HEK293 (cell line): ENCODE measurements around the gene HTR7.

Experiments used
- CTCF ChIA-PET: fragments of 350-600 bp; formaldehyde crosslinking; extraction: SDS; loops from one replicate; lab custom pipeline; 2021; ENCODE audit warnings: antibody characterized with exemption; lab: Yijun Ruan, JAX
- POLR2A ChIA-PET: fragments of 300-600 bp; formaldehyde crosslinking; extraction: SDS; loops from one replicate; lab custom pipeline; 2020; ENCODE audit warnings: antibody characterized with exemption, inconsistent platforms; lab: Yijun Ruan, JAX
- H3K27ac ChIP-seq: fragments of 200-500 bp; sonication (Bioruptor generic); 2 replicates; pipeline ENCODE4 v1.5.1; 2014; ENCODE audit warnings: low read depth, low read length, control low read depth, inconsistent platforms; ENCODE audit errors: extremely low read depth
- H3K36me3 ChIP-seq, 2 experiments: fragments of 200-500 bp in 1 of 2; sonication (Bioruptor generic) in 1 of 2; 1 replicate in 1 of 2; 2 replicates in 1 of 2; pipeline ENCODE4 v1.5.1; 2014 to 2017; ENCODE audit warnings: inconsistent platforms in 2 of 2, low read length in 2 of 2; ENCODE audit not compliant: control insufficient read depth in 2 of 2, insufficient read depth in 1 of 2
- H3K4me1 ChIP-seq: fragments of 200-500 bp; sonication (Bioruptor generic); 2 replicates; pipeline ENCODE4 v1.5.1; 2014; ENCODE audit warnings: mild to moderate bottlenecking, low read length, inconsistent platforms; ENCODE audit not compliant: control insufficient read depth, insufficient read depth
- H3K4me3 ChIP-seq: 2 replicates; pipeline ENCODE4 v1.5.1; 2011; ENCODE audit warnings: low read depth, mild to moderate bottlenecking, control low read depth, low read length, moderate library complexity
- H3K9me3 ChIP-seq: fragments of 200-500 bp; sonication (Bioruptor generic); 2 replicates; pipeline ENCODE4 v1.5.1; 2014; ENCODE audit warnings: low read depth, low read length, inconsistent platforms; ENCODE audit not compliant: control insufficient read depth, insufficient read depth
- BCL11A ChIP-seq: fragments of 450-650 bp; formaldehyde crosslinking; IDR thresholded peaks from 2 replicates; pipeline ENCODE4 v1.5.1; 2016; ENCODE audit warnings: low read depth, missing biosample characterization, missing genetic modification characterization
- HOXA7 ChIP-seq: sonication (generic); formaldehyde crosslinking; IDR thresholded peaks from 2 replicates; pipeline ENCODE4 v1.8.1; 2022; ENCODE audit warnings: missing genetic modification reagents, borderline replicate concordance
- HOXC10 ChIP-seq: sonication (generic); formaldehyde crosslinking; IDR thresholded peaks from 2 replicates; pipeline ENCODE4 v1.8.1; 2023; ENCODE audit warnings: mild to moderate bottlenecking, missing genetic modification reagents
- ZBTB1 ChIP-seq: fragments of 450-650 bp; formaldehyde crosslinking; IDR thresholded peaks from 2 replicates; pipeline ENCODE4 v1.5.1; 2016; ENCODE audit warnings: missing biosample characterization, missing genetic modification characterization
- ZBTB21 ChIP-seq: fragments of 450-650 bp; formaldehyde crosslinking; IDR thresholded peaks from 2 replicates; pipeline ENCODE4 v1.5.1; 2017; ENCODE audit warnings: missing biosample characterization, missing genetic modification characterization
- ZNF202 ChIP-seq: fragments of 450-650 bp; formaldehyde crosslinking; IDR thresholded peaks from 2 replicates; pipeline ENCODE4 v1.5.1; 2016; ENCODE audit warnings: missing biosample characterization, missing genetic modification characterization, borderline replicate concordance
- ZNF266 ChIP-seq: fragments of 450-650 bp; formaldehyde crosslinking; IDR thresholded peaks from 2 replicates; pipeline ENCODE4 v1.5.1; 2016; ENCODE audit warnings: missing biosample characterization, missing genetic modification characterization, low read depth
- ZNF324 ChIP-seq: fragments of 450-650 bp; formaldehyde crosslinking; IDR thresholded peaks from 2 replicates; pipeline ENCODE4 v1.5.1; 2016; ENCODE audit warnings: missing biosample characterization, missing genetic modification characterization
- ZNF341 ChIP-seq: fragments of 450-650 bp; formaldehyde crosslinking; IDR thresholded peaks from 2 replicates; pipeline ENCODE4; 2016; ENCODE audit warnings: low read depth, missing biosample characterization, missing genetic modification characterization
- ZNF350 ChIP-seq: fragments of 450-650 bp; formaldehyde crosslinking; IDR thresholded peaks from 2 replicates; pipeline ENCODE4 v1.5.0; 2017; ENCODE audit warnings: missing biosample characterization, mild to moderate bottlenecking, missing genetic modification characterization
- ZNF549 ChIP-seq: fragments of 450-650 bp; IDR thresholded peaks from 2 replicates; pipeline ENCODE4 v1.5.1; 2018; ENCODE audit warnings: missing biosample characterization, missing genetic modification characterization, mild to moderate bottlenecking, inconsistent platforms, moderate library complexity
- ZNF561 ChIP-seq: fragments of 450-650 bp; IDR thresholded peaks from 2 replicates; pipeline ENCODE4 v1.5.1; 2018; ENCODE audit warnings: missing biosample characterization, missing genetic modification characterization, borderline replicate concordance
- ZNF629 ChIP-seq: fragments of 450-650 bp; formaldehyde crosslinking; IDR thresholded peaks from 2 replicates; pipeline ENCODE4 v1.5.1; 2017; ENCODE audit warnings: missing biosample characterization, missing genetic modification characterization
- TF ChIP-seq, protein P1 (sequence below): fragments of 450-650 bp; formaldehyde crosslinking; IDR thresholded peaks from 2 replicates; pipeline ENCODE4 v1.5.1; 2016; ENCODE audit warnings: missing biosample characterization, missing genetic modification characterization, borderline replicate concordance
- TF ChIP-seq, protein P2 (sequence below): fragments of 450-650 bp; formaldehyde crosslinking; IDR thresholded peaks from 2 replicates; pipeline ENCODE4 v1.5.1; 2017; ENCODE audit warnings: missing biosample characterization, missing genetic modification characterization
- TF ChIP-seq, protein P3 (sequence below): fragments of 450-650 bp; formaldehyde crosslinking; conservative IDR thresholded peaks from 2 replicates; pipeline ENCODE4 v1.5.1; 2016; ENCODE audit warnings: low read depth, missing biosample characterization, missing genetic modification characterization
- TF ChIP-seq, protein P4 (sequence below): fragments of 450-650 bp; formaldehyde crosslinking; IDR thresholded peaks from 2 replicates; pipeline ENCODE4 v1.5.1; 2017; ENCODE audit warnings: missing biosample characterization, mild to moderate bottlenecking, missing genetic modification characterization, moderate library complexity

The HTR7 gene

DNA sequence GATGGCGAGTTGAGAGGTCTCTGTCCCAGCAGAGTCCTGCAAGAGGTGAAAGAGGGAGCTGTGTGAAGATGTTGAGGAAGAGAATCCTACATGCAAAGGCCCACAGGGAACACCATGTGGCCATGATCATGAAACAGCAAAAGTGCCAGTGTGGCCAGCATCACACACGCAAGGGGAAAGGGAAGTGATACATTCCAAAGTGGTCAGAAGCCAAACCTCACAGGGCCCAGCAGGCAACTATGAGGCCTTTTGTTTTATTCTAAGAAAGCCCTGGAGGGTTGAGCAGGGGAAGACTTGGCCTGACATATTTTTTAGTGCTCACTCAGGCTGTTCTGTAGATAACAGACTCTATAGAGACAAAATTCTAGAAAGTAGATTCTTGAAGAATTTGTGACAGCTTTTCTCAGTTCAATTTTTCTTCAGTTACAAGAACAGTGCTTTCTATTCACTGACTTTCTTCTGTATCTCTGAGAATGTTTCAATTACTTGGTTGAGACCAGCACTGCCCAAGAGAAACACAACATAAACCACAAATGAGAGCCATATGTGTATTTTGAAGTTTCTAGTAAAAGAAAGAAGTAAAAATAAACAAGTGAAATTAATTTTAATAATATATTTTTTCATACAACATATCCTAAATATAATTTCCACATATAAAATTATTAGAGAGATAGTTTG, 82.3 kb downstream of the HTR7 start:
- Histone ChIP-seq H3K27ac (no peak overlapping the region), H3K4me3 (no peak overlapping the region), H3K4me1 (no peaks in the 10 kb centered on the region), H3K36me3 (no peaks in the 10 kb centered on the region), H3K9me3 (no peaks in the 10 kb centered on the region)
- CTCF ChIA-PET: interaction anchor here (0.7 to 1.4 kb wide), 2 partner anchors 13 to 661 kb away, joined by 3 to 4 read pairs; no protein-coding TSS in a partner anchor
- POLR2A ChIA-PET: no interaction called here
- TF ChIP-seq, protein P1, sequence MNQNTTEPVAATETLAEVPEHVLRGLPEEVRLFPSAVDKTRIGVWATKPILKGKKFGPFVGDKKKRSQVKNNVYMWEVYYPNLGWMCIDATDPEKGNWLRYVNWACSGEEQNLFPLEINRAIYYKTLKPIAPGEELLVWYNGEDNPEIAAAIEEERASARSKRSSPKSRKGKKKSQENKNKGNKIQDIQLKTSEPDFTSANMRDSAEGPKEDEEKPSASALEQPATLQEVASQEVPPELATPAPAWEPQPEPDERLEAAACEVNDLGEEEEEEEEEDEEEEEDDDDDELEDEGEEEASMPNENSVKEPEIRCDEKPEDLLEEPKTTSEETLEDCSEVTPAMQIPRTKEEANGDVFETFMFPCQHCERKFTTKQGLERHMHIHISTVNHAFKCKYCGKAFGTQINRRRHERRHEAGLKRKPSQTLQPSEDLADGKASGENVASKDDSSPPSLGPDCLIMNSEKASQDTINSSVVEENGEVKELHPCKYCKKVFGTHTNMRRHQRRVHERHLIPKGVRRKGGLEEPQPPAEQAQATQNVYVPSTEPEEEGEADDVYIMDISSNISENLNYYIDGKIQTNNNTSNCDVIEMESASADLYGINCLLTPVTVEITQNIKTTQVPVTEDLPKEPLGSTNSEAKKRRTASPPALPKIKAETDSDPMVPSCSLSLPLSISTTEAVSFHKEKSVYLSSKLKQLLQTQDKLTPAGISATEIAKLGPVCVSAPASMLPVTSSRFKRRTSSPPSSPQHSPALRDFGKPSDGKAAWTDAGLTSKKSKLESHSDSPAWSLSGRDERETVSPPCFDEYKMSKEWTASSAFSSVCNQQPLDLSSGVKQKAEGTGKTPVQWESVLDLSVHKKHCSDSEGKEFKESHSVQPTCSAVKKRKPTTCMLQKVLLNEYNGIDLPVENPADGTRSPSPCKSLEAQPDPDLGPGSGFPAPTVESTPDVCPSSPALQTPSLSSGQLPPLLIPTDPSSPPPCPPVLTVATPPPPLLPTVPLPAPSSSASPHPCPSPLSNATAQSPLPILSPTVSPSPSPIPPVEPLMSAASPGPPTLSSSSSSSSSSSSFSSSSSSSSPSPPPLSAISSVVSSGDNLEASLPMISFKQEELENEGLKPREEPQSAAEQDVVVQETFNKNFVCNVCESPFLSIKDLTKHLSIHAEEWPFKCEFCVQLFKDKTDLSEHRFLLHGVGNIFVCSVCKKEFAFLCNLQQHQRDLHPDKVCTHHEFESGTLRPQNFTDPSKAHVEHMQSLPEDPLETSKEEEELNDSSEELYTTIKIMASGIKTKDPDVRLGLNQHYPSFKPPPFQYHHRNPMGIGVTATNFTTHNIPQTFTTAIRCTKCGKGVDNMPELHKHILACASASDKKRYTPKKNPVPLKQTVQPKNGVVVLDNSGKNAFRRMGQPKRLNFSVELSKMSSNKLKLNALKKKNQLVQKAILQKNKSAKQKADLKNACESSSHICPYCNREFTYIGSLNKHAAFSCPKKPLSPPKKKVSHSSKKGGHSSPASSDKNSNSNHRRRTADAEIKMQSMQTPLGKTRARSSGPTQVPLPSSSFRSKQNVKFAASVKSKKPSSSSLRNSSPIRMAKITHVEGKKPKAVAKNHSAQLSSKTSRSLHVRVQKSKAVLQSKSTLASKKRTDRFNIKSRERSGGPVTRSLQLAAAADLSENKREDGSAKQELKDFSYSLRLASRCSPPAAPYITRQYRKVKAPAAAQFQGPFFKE (tag by site-specific recombination): no peak
- TF ChIP-seq ZNF629 (tag by site-specific recombination): no peak
- TF ChIP-seq ZBTB21 (tag by site-specific recombination): no peak
- no peak for TF ChIP-seq ZNF561

DNA sequence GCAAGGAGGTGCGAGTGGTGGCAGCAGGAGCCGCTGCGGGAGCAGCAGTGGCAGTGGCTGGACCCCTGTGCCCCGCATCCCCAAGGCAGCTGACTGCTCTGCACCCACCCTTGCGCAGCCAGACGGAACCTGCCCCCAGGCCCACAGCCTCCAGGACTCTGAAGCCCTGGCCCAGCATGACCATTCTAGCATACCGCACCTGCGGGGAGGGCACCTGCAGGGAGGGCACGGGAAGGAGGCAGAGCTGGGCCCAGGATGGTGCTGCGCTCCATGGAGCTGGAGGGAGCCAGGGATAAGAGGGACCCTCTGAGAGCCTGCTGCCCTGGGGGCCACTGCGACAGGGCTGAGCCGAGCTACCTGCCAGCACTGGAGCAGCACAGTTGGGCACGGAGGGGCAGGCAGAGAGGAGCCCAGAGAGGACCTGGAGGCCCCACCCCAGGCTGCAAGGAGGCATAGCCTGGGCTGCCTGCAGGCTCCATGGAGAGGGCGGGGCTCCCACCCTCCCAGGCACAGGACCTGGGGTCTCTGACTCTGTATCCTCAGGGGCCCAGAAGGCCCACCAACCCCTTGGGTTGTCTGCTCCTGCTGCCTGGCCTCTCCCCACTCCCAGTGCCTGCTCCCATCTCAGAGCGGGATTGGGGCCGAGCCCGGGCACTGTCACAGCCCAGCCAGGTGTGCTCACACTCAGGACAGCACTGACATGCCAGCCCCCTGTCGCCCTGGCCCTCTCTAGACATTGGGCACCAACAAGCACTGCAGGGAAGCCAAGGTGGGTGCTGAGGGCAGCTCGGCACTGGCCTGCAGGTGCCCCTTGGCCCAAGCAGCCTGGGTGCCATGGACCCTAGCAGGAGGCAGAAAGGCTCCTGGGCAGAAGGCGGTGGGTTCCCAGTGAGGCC, 87.6 kb downstream of the HTR7 start:
- Histone ChIP-seq H3K4me1 (no peaks in the 10 kb centered on the region), H3K9me3 (no peaks in the 10 kb centered on the region), H3K27ac (no peak overlapping the region), H3K4me3 (no peak overlapping the region), H3K36me3 (no peaks in the 10 kb centered on the region)
- ChIA-PET POLR2A (no interaction called here), CTCF (interaction anchor here (1.3 kb wide), 1 partner anchor 17 kb away, joined by 7 read pairs; no protein-coding TSS in a partner anchor)
- no peak for TF ChIP-seq BCL11A
- TF ChIP-seq ZNF324 (tag by site-specific recombination): no peak
- TF ChIP-seq, protein P2, sequence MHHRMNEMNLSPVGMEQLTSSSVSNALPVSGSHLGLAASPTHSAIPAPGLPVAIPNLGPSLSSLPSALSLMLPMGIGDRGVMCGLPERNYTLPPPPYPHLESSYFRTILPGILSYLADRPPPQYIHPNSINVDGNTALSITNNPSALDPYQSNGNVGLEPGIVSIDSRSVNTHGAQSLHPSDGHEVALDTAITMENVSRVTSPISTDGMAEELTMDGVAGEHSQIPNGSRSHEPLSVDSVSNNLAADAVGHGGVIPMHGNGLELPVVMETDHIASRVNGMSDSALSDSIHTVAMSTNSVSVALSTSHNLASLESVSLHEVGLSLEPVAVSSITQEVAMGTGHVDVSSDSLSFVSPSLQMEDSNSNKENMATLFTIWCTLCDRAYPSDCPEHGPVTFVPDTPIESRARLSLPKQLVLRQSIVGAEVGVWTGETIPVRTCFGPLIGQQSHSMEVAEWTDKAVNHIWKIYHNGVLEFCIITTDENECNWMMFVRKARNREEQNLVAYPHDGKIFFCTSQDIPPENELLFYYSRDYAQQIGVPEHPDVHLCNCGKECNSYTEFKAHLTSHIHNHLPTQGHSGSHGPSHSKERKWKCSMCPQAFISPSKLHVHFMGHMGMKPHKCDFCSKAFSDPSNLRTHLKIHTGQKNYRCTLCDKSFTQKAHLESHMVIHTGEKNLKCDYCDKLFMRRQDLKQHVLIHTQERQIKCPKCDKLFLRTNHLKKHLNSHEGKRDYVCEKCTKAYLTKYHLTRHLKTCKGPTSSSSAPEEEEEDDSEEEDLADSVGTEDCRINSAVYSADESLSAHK (tag by site-specific recombination): no peak
- TF ChIP-seq, protein P3, sequence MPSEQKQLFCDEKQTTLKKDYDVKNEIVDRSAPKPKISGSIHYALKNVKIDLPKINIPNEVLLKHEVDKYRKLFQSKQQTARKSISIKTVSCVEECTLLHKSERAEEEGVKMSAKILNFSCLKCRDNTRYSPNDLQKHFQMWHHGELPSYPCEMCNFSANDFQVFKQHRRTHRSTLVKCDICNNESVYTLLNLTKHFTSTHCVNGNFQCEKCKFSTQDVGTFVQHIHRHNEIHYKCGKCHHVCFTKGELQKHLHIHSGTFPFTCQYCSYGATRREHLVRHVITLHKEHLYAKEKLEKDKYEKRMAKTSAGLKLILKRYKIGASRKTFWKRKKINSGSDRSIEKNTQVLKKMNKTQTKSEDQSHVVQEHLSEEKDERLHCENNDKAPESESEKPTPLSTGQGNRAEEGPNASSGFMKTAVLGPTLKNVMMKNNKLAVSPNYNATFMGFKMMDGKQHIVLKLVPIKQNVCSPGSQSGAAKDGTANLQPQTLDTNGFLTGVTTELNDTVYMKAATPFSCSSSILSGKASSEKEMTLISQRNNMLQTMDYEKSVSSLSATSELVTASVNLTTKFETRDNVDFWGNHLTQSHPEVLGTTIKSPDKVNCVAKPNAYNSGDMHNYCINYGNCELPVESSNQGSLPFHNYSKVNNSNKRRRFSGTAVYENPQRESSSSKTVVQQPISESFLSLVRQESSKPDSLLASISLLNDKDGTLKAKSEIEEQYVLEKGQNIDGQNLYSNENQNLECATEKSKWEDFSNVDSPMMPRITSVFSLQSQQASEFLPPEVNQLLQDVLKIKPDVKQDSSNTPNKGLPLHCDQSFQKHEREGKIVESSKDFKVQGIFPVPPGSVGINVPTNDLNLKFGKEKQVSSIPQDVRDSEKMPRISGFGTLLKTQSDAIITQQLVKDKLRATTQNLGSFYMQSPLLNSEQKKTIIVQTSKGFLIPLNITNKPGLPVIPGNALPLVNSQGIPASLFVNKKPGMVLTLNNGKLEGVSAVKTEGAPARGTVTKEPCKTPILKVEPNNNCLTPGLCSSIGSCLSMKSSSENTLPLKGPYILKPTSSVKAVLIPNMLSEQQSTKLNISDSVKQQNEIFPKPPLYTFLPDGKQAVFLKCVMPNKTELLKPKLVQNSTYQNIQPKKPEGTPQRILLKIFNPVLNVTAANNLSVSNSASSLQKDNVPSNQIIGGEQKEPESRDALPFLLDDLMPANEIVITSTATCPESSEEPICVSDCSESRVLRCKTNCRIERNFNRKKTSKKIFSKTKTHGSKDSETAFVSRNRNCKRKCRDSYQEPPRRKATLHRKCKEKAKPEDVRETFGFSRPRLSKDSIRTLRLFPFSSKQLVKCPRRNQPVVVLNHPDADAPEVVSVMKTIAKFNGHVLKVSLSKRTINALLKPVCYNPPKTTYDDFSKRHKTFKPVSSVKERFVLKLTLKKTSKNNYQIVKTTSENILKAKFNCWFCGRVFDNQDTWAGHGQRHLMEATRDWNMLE (tag by site-specific recombination): no peak
- TF ChIP-seq HOXC10 (CRISPR knock-in tag): no peak
- no peak for TF ChIP-seq ZNF202
- TF ChIP-seq, protein P4, sequence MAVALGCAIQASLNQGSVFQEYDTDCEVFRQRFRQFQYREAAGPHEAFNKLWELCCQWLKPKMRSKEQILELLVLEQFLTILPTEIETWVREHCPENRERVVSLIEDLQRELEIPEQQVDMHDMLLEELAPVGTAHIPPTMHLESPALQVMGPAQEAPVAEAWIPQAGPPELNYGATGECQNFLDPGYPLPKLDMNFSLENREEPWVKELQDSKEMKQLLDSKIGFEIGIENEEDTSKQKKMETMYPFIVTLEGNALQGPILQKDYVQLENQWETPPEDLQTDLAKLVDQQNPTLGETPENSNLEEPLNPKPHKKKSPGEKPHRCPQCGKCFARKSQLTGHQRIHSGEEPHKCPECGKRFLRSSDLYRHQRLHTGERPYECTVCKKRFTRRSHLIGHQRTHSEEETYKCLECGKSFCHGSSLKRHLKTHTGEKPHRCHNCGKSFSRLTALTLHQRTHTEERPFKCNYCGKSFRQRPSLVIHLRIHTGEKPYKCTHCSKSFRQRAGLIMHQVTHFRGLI (tag by site-specific recombination): no peak
- no peak for TF ChIP-seq ZNF549 (tag by site-specific recombination)
- no peak for TF ChIP-seq ZNF341 (tag by site-specific recombination)
- no peak for TF ChIP-seq HOXA7
- TF ChIP-seq ZNF266 (tag by site-specific recombination): no peak
- TF ChIP-seq ZNF350: no peak
- no peak for TF ChIP-seq ZBTB1
